Uterus (tissue), 4 donors: ENCODE measurements around the gene TUBA1C. TPM values are rescaled to one million over a fixed set of nuclear protein-coding genes. Genes with fewer than 3 reads are reported as not detected.

Experiments
- DNase-seq, 2 donors: peaks; one replicate each; pipeline ENCODE4 v3.0.0-alpha.2; 2019 to 2020
- H3K27ac ChIP-seq, 2 donors: fragments of 200-600 bp; sonication (generic); 1 replicate in 1 of 2; 2 replicates in 1 of 2; pipeline ENCODE4 v1.5.1; 2016 to 2018
- H3K27me3 ChIP-seq, 2 donors: fragments of 200-600 bp; sonication (generic); one replicate each; pipeline ENCODE4 v1.5.1; 2018 to 2019; ENCODE audit warnings: control low read depth in 1 of 2
- H3K36me3 ChIP-seq, 2 donors: fragments of 200-600 bp; sonication (generic); one replicate each; pipeline ENCODE4 v1.5.1; 2019; ENCODE audit warnings: control low read depth in 1 of 2
- H3K4me1 ChIP-seq, 2 donors: fragments of 200-600 bp; sonication (generic); one replicate each; pipeline ENCODE4 v1.5.1; 2018 to 2019; ENCODE audit warnings: control low read depth in 1 of 2
- H3K4me3 ChIP-seq, 2 donors: fragments of 200-600 bp; sonication (generic); 1 replicate in 1 of 2; 2 replicates in 1 of 2; pipeline ENCODE4 v1.5.1; 2018 to 2019; ENCODE audit warnings: mild to moderate bottlenecking in 1 of 2
- H3K9me3 ChIP-seq, 2 donors: fragments of 200-600 bp; sonication (generic); one replicate each; pipeline ENCODE4 v1.5.1; 2019; ENCODE audit warnings: control low read depth in 1 of 2
- POLR2A ChIP-seq, 2 donors: fragments of 450-650 bp; IDR thresholded peaks; one replicate each; pipeline ENCODE4 v1.6.1; 2016; ENCODE audit warnings: antibody characterized with exemption in 2 of 2, mild to moderate bottlenecking in 1 of 2, moderate library complexity in 1 of 2
- intact Hi-C: fragments of 100-400 bp; cut with DNase I; formaldehyde crosslinking; loops from one replicate; pipeline ENCODE4 v1.15.1; 2023; ENCODE audit warnings: low total_unique reads
- total RNA-seq, 4 donors: library from RNA; depleted of rRNA in 3 of 4; stranded (reverse); fragments of >200 nt in 3 of 4; gene quantifications; one replicate each; pipeline versions ENCODE4 v1.1.0 to v1.2.4, GENCODE V29; 2014 to 2023
- TF ChIP-seq, protein P1 (sequence below), 4 experiments: fragments of 200-600 bp in 2 of 4; fragments of 450-650 bp in 2 of 4; sonication (generic) in 2 of 4; IDR thresholded peaks; one replicate each; pipeline ENCODE4 v1.5.1; 2016 to 2019; ENCODE audit warnings: antibody characterized with exemption in 4 of 4, mild to moderate bottlenecking in 2 of 4, moderate library complexity in 1 of 4
- donor health status: DM: yes; HTN: yes; CAD: no.

The TUBA1C gene
- 10 to 100 TPM; 30.7 to 90.0 (median 74.6) TPM for total RNA-seq

DNA sequence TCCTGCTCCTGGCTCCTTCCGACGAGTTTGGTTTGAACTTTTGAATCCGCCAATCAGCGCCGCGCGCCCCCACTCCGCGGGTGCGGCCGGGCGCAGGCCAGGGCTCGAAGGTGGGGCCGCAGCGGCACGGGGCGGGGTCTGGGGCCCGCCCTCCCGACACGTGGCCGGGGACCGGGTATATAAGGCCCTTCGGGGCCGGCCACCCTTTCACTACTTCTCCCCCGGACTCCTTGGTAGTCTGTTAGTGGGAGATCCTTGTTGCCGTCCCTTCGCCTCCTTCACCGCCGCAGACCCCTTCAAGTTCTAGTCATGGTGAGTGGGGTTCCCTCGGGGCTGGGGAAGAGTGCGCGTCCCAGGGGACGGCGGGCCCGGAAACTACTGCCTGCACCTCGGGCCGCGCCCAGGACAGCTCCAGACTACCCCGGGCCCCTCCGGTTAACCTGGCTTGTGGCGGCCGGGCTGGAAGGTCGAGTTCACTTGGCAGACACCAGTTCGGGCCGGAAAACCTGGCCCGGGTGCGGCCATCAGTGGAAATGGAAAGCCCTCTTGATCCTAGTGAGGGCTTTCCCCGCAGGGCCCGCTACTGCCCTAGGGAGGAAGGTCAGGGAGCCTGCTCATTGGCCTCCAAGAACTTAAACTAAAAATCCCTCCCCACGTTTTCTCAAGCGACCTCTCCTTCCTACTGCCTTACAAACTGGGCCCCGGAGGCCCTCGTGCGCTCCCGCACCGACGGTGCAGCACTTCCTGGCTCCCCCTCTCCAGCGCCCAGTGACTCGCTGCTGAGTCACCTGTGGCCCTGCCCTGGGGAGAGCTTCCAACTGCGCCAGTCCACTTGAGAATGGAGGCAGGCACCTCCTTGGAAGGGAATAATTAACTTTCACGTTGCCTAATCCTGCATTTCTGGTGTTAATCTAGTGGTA is at the start of gene TUBA1C:
TSS of gene TUBA1C (plus strand) at position 210 of the 920 bp plus-strand sequence. CDS start at position 310, 100 bp downstream.
- H3K4me1 ChIP-seq = peaks cover 0 to 7% of the 10 kb centered on the region in 2 donors
- peak; percentile 88 to 89 for DNase-seq
- intact Hi-C loops = no loop called here

DNA sequence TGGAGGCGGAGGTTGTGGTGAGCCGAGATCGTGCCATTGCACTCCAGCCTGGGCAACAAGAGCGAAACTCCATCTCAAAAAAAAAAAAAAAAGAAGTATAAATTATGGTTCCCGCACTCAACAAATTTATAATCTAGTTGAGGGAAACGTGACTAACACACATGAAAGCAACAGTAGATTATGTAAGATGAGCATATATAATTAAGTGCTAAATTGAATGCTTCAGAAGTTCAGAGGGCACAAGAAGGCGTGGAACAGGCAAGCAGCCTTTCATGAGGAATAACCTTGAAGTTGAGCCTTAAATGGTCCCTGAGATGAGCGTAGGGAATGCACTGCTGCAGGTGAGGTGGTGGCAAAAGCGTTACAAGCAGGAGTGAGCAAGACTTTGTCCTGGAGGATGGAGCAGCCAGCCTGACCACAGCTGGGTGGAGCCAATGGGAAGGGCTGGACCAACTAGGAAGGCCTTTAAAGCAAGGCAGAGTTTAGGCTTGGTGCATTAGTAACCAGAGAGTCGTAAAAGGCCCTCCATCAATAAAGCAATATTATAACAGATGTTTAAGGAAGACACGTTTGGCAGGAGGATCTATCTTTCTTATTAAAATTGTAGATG is 45.4 kb upstream of the TUBA1C start:
- intact Hi-C loops = no loop called here
- no peak for DNase-seq
- Histone ChIP-seq H3K36me3 (no peaks in the 10 kb centered on the region), H3K27me3 (no peaks in the 10 kb centered on the region), H3K4me1 (peaks cover 0 to 3% of the 10 kb centered on the region in 2 donors), H3K4me3 (no peak overlapping the region), H3K27ac (no peak overlapping the region), H3K9me3 (no peaks in the 10 kb centered on the region)
- TF ChIP-seq, protein P1, sequence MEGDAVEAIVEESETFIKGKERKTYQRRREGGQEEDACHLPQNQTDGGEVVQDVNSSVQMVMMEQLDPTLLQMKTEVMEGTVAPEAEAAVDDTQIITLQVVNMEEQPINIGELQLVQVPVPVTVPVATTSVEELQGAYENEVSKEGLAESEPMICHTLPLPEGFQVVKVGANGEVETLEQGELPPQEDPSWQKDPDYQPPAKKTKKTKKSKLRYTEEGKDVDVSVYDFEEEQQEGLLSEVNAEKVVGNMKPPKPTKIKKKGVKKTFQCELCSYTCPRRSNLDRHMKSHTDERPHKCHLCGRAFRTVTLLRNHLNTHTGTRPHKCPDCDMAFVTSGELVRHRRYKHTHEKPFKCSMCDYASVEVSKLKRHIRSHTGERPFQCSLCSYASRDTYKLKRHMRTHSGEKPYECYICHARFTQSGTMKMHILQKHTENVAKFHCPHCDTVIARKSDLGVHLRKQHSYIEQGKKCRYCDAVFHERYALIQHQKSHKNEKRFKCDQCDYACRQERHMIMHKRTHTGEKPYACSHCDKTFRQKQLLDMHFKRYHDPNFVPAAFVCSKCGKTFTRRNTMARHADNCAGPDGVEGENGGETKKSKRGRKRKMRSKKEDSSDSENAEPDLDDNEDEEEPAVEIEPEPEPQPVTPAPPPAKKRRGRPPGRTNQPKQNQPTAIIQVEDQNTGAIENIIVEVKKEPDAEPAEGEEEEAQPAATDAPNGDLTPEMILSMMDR (IDR thresholded peaks at IDR 0.05) = no peak
- no peak for TF ChIP-seq POLR2A (IDR thresholded peaks at IDR 0.05)

More for the DNA sequence above, at the start of gene TUBA1C:
- TF ChIP-seq, protein P1 (IDR thresholded peaks at IDR 0.05) = peak in 2 of 4 experiments; percentile 2 to 10
- TF ChIP-seq POLR2A (IDR thresholded peaks at IDR 0.05) = peak; percentile 20 to 61
- Histone ChIP-seq H3K27me3 (no peaks in the 10 kb centered on the region), H3K9me3 (no peaks in the 10 kb centered on the region), H3K27ac (peak within 1 kb of the TSS; percentile 81 to 91), H3K4me3 (peak within 1 kb of the TSS; percentile 71 to 86), H3K36me3 (no peaks in the 10 kb centered on the region)

DNA sequence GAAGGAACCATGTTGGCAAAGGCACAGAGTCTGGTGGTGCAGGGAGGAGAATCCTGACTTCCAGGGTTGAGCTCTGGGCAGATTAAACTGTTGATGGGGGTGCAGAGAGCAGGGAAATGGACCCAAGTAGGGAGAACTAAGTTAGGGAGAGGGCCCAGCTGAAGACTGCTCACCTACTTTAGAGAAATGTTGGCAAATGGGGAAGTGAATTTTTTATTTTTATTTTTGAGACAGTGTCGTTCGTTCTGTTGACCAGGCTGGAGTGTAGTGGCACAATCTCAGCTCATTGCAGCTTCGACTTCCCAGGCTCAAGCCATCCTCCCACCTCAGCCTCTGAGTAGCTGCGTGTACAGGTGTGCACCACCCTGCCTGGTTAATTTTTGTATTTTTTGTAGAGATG is 43.9 kb upstream of the TUBA1C start:
- no peaks in the 10 kb centered on the region for H3K4me1 ChIP-seq
- H3K4me3 ChIP-seq = no peak overlapping the region
- H3K9me3 ChIP-seq = no peaks in the 10 kb centered on the region
- H3K36me3 ChIP-seq = no peaks in the 10 kb centered on the region
- H3K27ac ChIP-seq = no peak overlapping the region
- intact Hi-C loops = no loop called here
- H3K27me3 ChIP-seq = no peaks in the 10 kb centered on the region
- no peak for TF ChIP-seq POLR2A (IDR thresholded peaks at IDR 0.05)
- TF ChIP-seq, protein P1 (IDR thresholded peaks at IDR 0.05) = no peak
- DNase-seq = no peak

DNA sequence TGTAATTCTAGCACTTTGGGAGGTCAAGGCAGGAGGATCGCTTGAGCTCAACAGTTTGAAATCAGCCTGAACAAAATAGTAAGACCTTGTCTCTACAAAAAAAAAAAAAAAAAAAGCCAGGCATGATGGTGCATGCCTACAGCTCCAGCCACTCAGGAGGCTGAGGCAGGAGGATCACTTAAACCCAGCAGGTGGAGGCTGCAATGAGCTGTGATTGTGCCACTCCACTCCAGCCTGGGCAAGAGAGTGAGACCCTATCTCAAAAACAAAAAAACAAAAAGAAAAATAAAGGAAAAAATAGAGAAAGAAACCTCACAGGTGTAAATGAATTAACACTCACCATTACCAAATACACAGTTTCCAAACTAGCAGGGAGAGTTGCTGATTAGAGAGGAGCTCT is 41.8 kb upstream of the TUBA1C start:
- Histone ChIP-seq H3K27ac (peak overlapping the region; percentile 79 to 88), H3K9me3 (no peaks in the 10 kb centered on the region), H3K36me3 (no peaks in the 10 kb centered on the region)

More for the DNA sequence above, 41.8 kb upstream of the TUBA1C start:
- intact Hi-C loops = no loop called here
- Histone ChIP-seq H3K27me3 (no peaks in the 10 kb centered on the region), H3K4me3 (no peak overlapping the region), H3K4me1 (no peaks in the 10 kb centered on the region)
- TF ChIP-seq, protein P1 (IDR thresholded peaks at IDR 0.05) = no peak
- no peak for TF ChIP-seq POLR2A (IDR thresholded peaks at IDR 0.05)
- DNase-seq = no peak
